ENCODE results near the gene TRNT1. TPM values are rescaled to one million over a fixed set of nuclear protein-coding genes. Genes with fewer than 3 reads are reported as not detected.

Gene TRNT1
- total and polyA plus RNA-seq, 2 of the 8 experiments (the other 6 are each of a cell fraction or from before 2014, with no cell fraction given) = 7.2 to 33.1 TPM

GRCh38 chr3:3129579-3129978 lies 2.8 kb downstream of the TRNT1 start (continued):
- no peak for TF ChIP-seq MAFK (IDR thresholded peaks at IDR 0.05; ENCODE audit: low read depth, low read length)
- no peak for TF ChIP-seq ZNF274 (IDR thresholded peaks at IDR 0.05; ENCODE audit: borderline replicate concordance, extremely low read depth, low read length)
- TF ChIP-seq PHF8 (conservative IDR thresholded peaks at IDR 0.05; ENCODE audit: low read depth, low read length) = no peak
